Psoas muscle (tissue), 8 donors: ENCODE results near the gene RPS6KB2. TPM values are rescaled to one million over a fixed set of nuclear protein-coding genes. Genes with fewer than 3 reads are reported as not detected.

Experiments used
- ATAC-seq, 4 donors: fragments of 200-7000 bp; cut with Tn5 transposase; one replicate each; pipeline ENCODE4 v1.9.1; 2020; ENCODE audit warnings: moderate library complexity in 3 of 4, mild to moderate bottlenecking in 2 of 4
- DNase-seq, 2 donors: peaks; one replicate each; pipeline ENCODE4 v3.0.0-alpha.2; 2020
- H3K27ac ChIP-seq: fragments of 200-600 bp; one replicate; pipeline ENCODE4 v1.8.0; 2022
- H3K27me3 ChIP-seq, 3 donors: fragments of 200-600 bp in 1 of 3; one replicate each; pipeline versions ENCODE4 v1.6.1 to v1.8.0; 2013 to 2022; ENCODE audit warnings: low read length in 2 of 3, mild to moderate bottlenecking in 2 of 3, moderate library complexity in 1 of 3; ENCODE audit not compliant: insufficient read depth in 3 of 3
- H3K36me3 ChIP-seq, 2 donors: fragments of 200-600 bp in 1 of 2; one replicate each; pipeline versions ENCODE4 v1.6.1 to v1.8.0; 2013 to 2022; ENCODE audit warnings: low read depth in 1 of 2, mild to moderate bottlenecking in 1 of 2, moderate library complexity in 1 of 2; ENCODE audit not compliant: insufficient read depth in 1 of 2
- H3K4me1 ChIP-seq: fragments of 200-600 bp; one replicate; pipeline ENCODE4 v1.8.0; 2022
- H3K4me3 ChIP-seq: fragments of 200-600 bp; one replicate; pipeline ENCODE4 v1.8.0; 2022; ENCODE audit warnings: mild to moderate bottlenecking
- H3K9me3 ChIP-seq: fragments of 200-600 bp; one replicate; pipeline ENCODE4 v1.8.0; 2022
- CTCF ChIP-seq: fragments of 200-600 bp; IDR thresholded peaks from one replicate; pipeline ENCODE4 v1.8.0; 2022; ENCODE audit warnings: antibody characterized with exemption
- WGBS, 3 donors: extraction: QIAGEN DNeasy Blood & Tissue Kit; methylation state at CpG; one replicate each; pipeline versions ENCODE4 v1.1.6 to v1.1.7; 2013; 5-methylcytosine and 5-hydroxymethylcytosine counted together
- intact Hi-C, 2 donors: fragments of 100-400 bp; cut with DNase I; formaldehyde crosslinking; loops; one replicate each; pipeline versions ENCODE4 v1.11.0 to v1.14.2; 2022
- polyA plus RNA-seq, 3 donors: library from polyadenylated mRNA; stranded (reverse); fragments of 200-250 nt; gene quantifications; one replicate each; pipeline ENCODE4 v1.2.3, GENCODE V29; 2013
- total RNA-seq, 4 donors: library from RNA; stranded (reverse); fragmentation: NEBNext Ultra II Directional in 2 of 4; extraction: Animal tissue kit (Norgen Biotek cat#: 25700) in 2 of 4; gene quantifications; one replicate each; pipeline versions ENCODE4 v1.2.1 to v1.2.4, GENCODE V29; 2021 to 2023
- donor health status: healthy with polysubstance abuse.
- donor health status: DM: no; HTN: no; CAD: no; lungs with moderate emphysema.
- donor health status: Bipolar disorder and iron deficiency.
- donor health status: healthy.
- donor health status: DM: yes; HTN: yes; CAD: no.
- donor health status: DM: no; HTN: no; CAD: no.
- donor health status: DM: no; HTN: no; CAD: no.
- donor health status: DM: yes; HTN: yes; CAD: no.

The RPS6KB2 gene
- total and polyA plus RNA-seq, 7 donors: 23.1 to 64.6 (median 27.2) TPM

GRCh38 chr11:67387518-67387917 lies 40.8 kb upstream of the RPS6KB2 start:
- Histone ChIP-seq H3K9me3 (no peaks in the 10 kb centered on the region), H3K4me1 (peaks cover 11% of the 10 kb centered on the region), H3K27me3 (no peaks in the 10 kb centered on the region), H3K4me3 (no peak overlapping the region), H3K36me3 (no peaks in the 10 kb centered on the region), H3K27ac (no peak overlapping the region)
- ATAC-seq: no peak
- 45 to 49% (median 46%) methylated on average over 6 of the region's 6 CpGs for WGBS, 3 donors
- DNase-seq: no peak
- no peak for TF ChIP-seq CTCF
- intact Hi-C loops: loop anchor here in 1 of 2 donors (10.0 kb wide), 1 partner anchor 123 kb away; the partner anchor contains the start of gene GRK2

- TF ChIP-seq CTCF: peak; percentile 42
- H3K27me3 ChIP-seq: no peaks in the 10 kb centered on the region
- H3K4me3 ChIP-seq: no peak overlapping the region
- no peaks in the 10 kb centered on the region for H3K9me3 ChIP-seq
- intact Hi-C loops: loop anchor here in 1 of 2 donors (10.0 kb wide), 1 partner anchor 125 kb away; the partner anchor contains the start of gene GRK2
- H3K4me1 ChIP-seq: peaks cover 12% of the 10 kb centered on the region
- peaks cover 0 to 6% of the 10 kb centered on the region in 2 donors for H3K36me3 ChIP-seq
- 62 to 72% (median 64%) methylated on average over 6 of the region's 6 CpGs for WGBS, 3 donors
- ATAC-seq: peak in 2 of 4 donors; percentile 30 to 41
- no peak overlapping the region for H3K27ac ChIP-seq
- DNase-seq: no peak
These were observed 38.8 kb upstream of the RPS6KB2 start for GRCh38 chr11:67389477-67389876.

- H3K36me3 ChIP-seq: peaks cover 0 to 19% of the 10 kb centered on the region in 2 donors
- H3K4me3 ChIP-seq: peak overlapping the region; percentile 96
- H3K27me3 ChIP-seq: no peaks in the 10 kb centered on the region
- no peak for TF ChIP-seq CTCF
- peak overlapping the region; percentile 96 for H3K27ac ChIP-seq
- WGBS, 3 donors: 9 to 12% (median 10%) methylated on average over 13 to 15 of the region's 15 CpGs
- H3K9me3 ChIP-seq: no peaks in the 10 kb centered on the region
- no peak for DNase-seq
- intact Hi-C loops: no loop called here
- H3K4me1 ChIP-seq: peaks cover 12% of the 10 kb centered on the region
- ATAC-seq: peak in 1 of 4 donors; percentile 5
These were observed 37.4 kb upstream of the RPS6KB2 start for GRCh38 chr11:67390947-67391303.

GRCh38 chr11:67391304-67392182 lies 36.8 kb upstream of the RPS6KB2 start, which contains the start of gene RAD9A:
Gene RAD9A (plus strand): TSS chr11:67391986. CDS start chr11:67392045, 59 bp downstream.
- intact Hi-C loops: no loop called here
- ATAC-seq: peak; percentile 83 to 94 (median 88)
- peaks cover 0 to 26% of the 10 kb centered on the region in 2 donors for H3K36me3 ChIP-seq

More at GRCh38 chr11:67391304-67392182, 36.8 kb upstream of the RPS6KB2 start, which contains the start of gene RAD9A:
- no peak for TF ChIP-seq CTCF
- H3K4me1 ChIP-seq: peaks cover 12% of the 10 kb centered on the region
- H3K27me3 ChIP-seq: no peaks in the 10 kb centered on the region
- H3K4me3 ChIP-seq: peak within 1 kb of the TSS; percentile 96
- H3K27ac ChIP-seq: peak within 1 kb of the TSS; percentile 96
- H3K9me3 ChIP-seq: no peaks in the 10 kb centered on the region
- 0 to 1% (median 1%) methylated on average over 63 to 75 of the region's 75 CpGs for WGBS, 3 donors
- DNase-seq: peak; percentile 96 to 98
